H1 (cell line): ENCODE measurements around the gene CH25H. TPM values are rescaled to one million over a fixed set of nuclear protein-coding genes. Genes with fewer than 3 reads are reported as not detected.

Experiments used
- CTCF ChIA-PET: fragments of 300-600 bp; sonication (Branson Sonifier 250); formaldehyde crosslinking; loops from one replicate; lab custom pipeline; 2021; ENCODE audit not compliant: partially characterized antibody; lab: Charles Lee
- POLR2A ChIA-PET: fragments of 300-600 bp; sonication (Branson Sonifier 250); formaldehyde crosslinking; loops from one replicate; lab custom pipeline; 2021; ENCODE audit warnings: inconsistent platforms; ENCODE audit not compliant: partially characterized antibody; lab: Charles Lee
- DNase-seq, 2 experiments: peaks; one replicate each; pipeline versions ENCODE4 v3.0.0 to v3.0.0-alpha.2; 2010 to 2022; ENCODE audit warnings: low spot score in 2 of 2, low read depth in 1 of 2, mixed read lengths in 1 of 2
- FAIRE-seq: peaks from 2 replicates; lab custom pipeline; 2011; peaks lifted over from hg19 to GRCh38; lab: Jason Lieb, UNC
- H2AFZ ChIP-seq: 2 replicates; pipeline ENCODE4 v1.8.1; 2012; ENCODE audit warnings: low read length, inconsistent platforms
- H2AK5ac ChIP-seq: 2 replicates; pipeline ENCODE4 v1.6.1; 2013; ENCODE audit warnings: low read depth, low read length
- H2BK120ac ChIP-seq: replicated peaks from 2 replicates; pipeline ENCODE3; 2013; ENCODE audit warnings: low read depth, low read length, inconsistent platforms
- H2BK12ac ChIP-seq: 2 replicates; pipeline ENCODE4 v1.6.1; 2013; ENCODE audit warnings: low read depth, low read length
- H2BK15ac ChIP-seq: 2 replicates; pipeline ENCODE4 v1.6.1; 2013; ENCODE audit warnings: low read length
- H2BK20ac ChIP-seq: 2 replicates; pipeline ENCODE4 v1.6.1; 2013; ENCODE audit warnings: low read length
- H2BK5ac ChIP-seq: 2 replicates; pipeline ENCODE4 v1.6.1; 2013; ENCODE audit warnings: low read depth, low read length
- H3K14ac ChIP-seq: 2 replicates; pipeline ENCODE4 v1.6.1; 2013; ENCODE audit warnings: inconsistent platforms; ENCODE audit not compliant: insufficient read length
- H3K18ac ChIP-seq: 2 replicates; pipeline ENCODE4 v1.6.1; 2013; ENCODE audit warnings: low read length; ENCODE audit errors: extremely low read depth
- H3K23ac ChIP-seq: 2 replicates; pipeline ENCODE4 v1.6.1; 2013; ENCODE audit warnings: inconsistent platforms; ENCODE audit not compliant: insufficient read length
- H3K23me2 ChIP-seq: 2 replicates; pipeline ENCODE4 v1.6.1; 2013; ENCODE audit warnings: low read depth, low read length
- H3K27ac ChIP-seq: 2 replicates; pipeline ENCODE4 v1.6.1; 2011; ENCODE audit warnings: low read depth, low read length, inconsistent platforms
- H3K27me3 ChIP-seq, 4 experiments: replicated peaks in 1 of 4; 1 replicate in 1 of 4; 2 replicates in 3 of 4; pipeline versions ENCODE4 v1.6.1 to v1.8.1; 2011 to 2013; ENCODE audit warnings: low read length in 3 of 4, mild to moderate bottlenecking in 3 of 4, inconsistent platforms in 2 of 4, mixed read lengths in 2 of 4, moderate library complexity in 1 of 4; ENCODE audit not compliant: control insufficient read depth in 3 of 4, insufficient read depth in 3 of 4; ENCODE audit errors: extremely low read depth in 1 of 4
- H3K36me3 ChIP-seq, 4 experiments: 2 replicates each; pipeline versions ENCODE4 v1.6.1 to v1.8.1; 2011 to 2013; ENCODE audit warnings: mild to moderate bottlenecking in 4 of 4, low read length in 3 of 4, moderate library complexity in 2 of 4, control low read depth in 1 of 4, inconsistent platforms in 1 of 4; ENCODE audit not compliant: insufficient read depth in 4 of 4, control insufficient read depth in 2 of 4
- H3K4ac ChIP-seq: replicated peaks from 2 replicates; pipeline ENCODE3; 2013; ENCODE audit warnings: low read length, low read depth, mixed read lengths, inconsistent platforms; ENCODE audit not compliant: insufficient read length
- H3K4me1 ChIP-seq, 4 experiments: replicated peaks in 1 of 4; 1 replicate in 1 of 4; 2 replicates in 3 of 4; pipeline versions ENCODE4 v1.6.1 to v1.8.1; 2011 to 2013; ENCODE audit warnings: low read length in 3 of 4, inconsistent platforms in 2 of 4, mixed read lengths in 1 of 4; ENCODE audit not compliant: insufficient read depth in 4 of 4, control insufficient read depth in 3 of 4
- H3K4me2 ChIP-seq, 2 experiments: 2 replicates each; pipeline versions ENCODE4 v1.6.1 to v1.8.1; 2011 to 2013; ENCODE audit warnings: low read depth in 2 of 2, low read length in 2 of 2, control low read depth in 1 of 2, inconsistent platforms in 1 of 2, mild to moderate bottlenecking in 1 of 2; ENCODE audit not compliant: insufficient read depth in 1 of 2
- H3K4me3 ChIP-seq, 4 experiments: fragments of 200-600, 300-600 bp in 1 of 4; sonication (generic), shearing (Covaris generic), sonication (Bioruptor Twin) in 1 of 4; 2 replicates each; pipeline versions ENCODE4 v1.5.1 to v1.8.1; 2011 to 2016; ENCODE audit warnings: low read length in 4 of 4, low read depth in 3 of 4, control low read depth in 2 of 4, inconsistent platforms in 2 of 4, mild to moderate bottlenecking in 2 of 4, mixed read lengths in 1 of 4, moderate library complexity in 1 of 4; ENCODE audit not compliant: insufficient read depth in 2 of 4; ENCODE audit errors: extremely low read depth in 1 of 4
- H3K56ac ChIP-seq: replicated peaks from 2 replicates; pipeline ENCODE3; 2013; ENCODE audit warnings: low read depth, mild to moderate bottlenecking, mixed read lengths, low read length, inconsistent platforms; ENCODE audit not compliant: insufficient read length
- H3K79me1 ChIP-seq: 2 replicates; pipeline ENCODE4 v1.6.1; 2013; ENCODE audit warnings: low read depth, low read length, control low read depth
- H3K79me2 ChIP-seq, 2 experiments: 2 replicates each; pipeline versions ENCODE4 v1.6.1 to v1.8.1; 2012 to 2013; ENCODE audit warnings: low read length in 2 of 2, mild to moderate bottlenecking in 2 of 2, inconsistent platforms in 1 of 2; ENCODE audit not compliant: insufficient read depth in 2 of 2, control insufficient read depth in 1 of 2
- H3K9ac ChIP-seq, 4 experiments: replicated peaks in 1 of 4; 1 replicate in 1 of 4; 2 replicates in 3 of 4; pipeline versions ENCODE4 v1.6.1 to v1.8.1; 2011 to 2013; ENCODE audit warnings: low read depth in 3 of 4, low read length in 3 of 4, control low read depth in 2 of 4, mild to moderate bottlenecking in 2 of 4, moderate library complexity in 2 of 4, inconsistent platforms in 1 of 4; ENCODE audit errors: extremely low read depth in 1 of 4
- H3K9me3 ChIP-seq, 2 experiments: 2 replicates each; pipeline versions ENCODE4 v1.6.1 to v1.8.1; 2012 to 2013; ENCODE audit warnings: mild to moderate bottlenecking in 2 of 2, moderate library complexity in 2 of 2, control low read depth in 1 of 2, inconsistent platforms in 1 of 2, low read depth in 1 of 2, low read length in 1 of 2, mixed read lengths in 1 of 2; ENCODE audit not compliant: insufficient read depth in 2 of 2
- H4K20me1 ChIP-seq, 2 experiments: replicated peaks in 1 of 2; 2 replicates each; pipeline versions ENCODE3 to v1.8.1; 2011 to 2013; ENCODE audit warnings: inconsistent platforms in 2 of 2, low read length in 2 of 2, mild to moderate bottlenecking in 1 of 2; ENCODE audit not compliant: insufficient read depth in 2 of 2, control insufficient read depth in 1 of 2
- H4K5ac ChIP-seq: 2 replicates; pipeline ENCODE4 v1.6.1; 2013; ENCODE audit warnings: low read length, low read depth, mixed read lengths, inconsistent platforms; ENCODE audit not compliant: insufficient read length
- H4K8ac ChIP-seq: 2 replicates; pipeline ENCODE4 v1.8.0; 2013; ENCODE audit warnings: mild to moderate bottlenecking, moderate library complexity, low read length, inconsistent platforms; ENCODE audit not compliant: insufficient read depth; ENCODE audit errors: extremely low read depth
- H4K91ac ChIP-seq: replicated peaks from 2 replicates; pipeline ENCODE3; 2013; ENCODE audit warnings: low read length, mixed read lengths, inconsistent platforms; ENCODE audit not compliant: insufficient read length
- CBX5 ChIP-seq: fragments of 300-800, 300-1000 bp; sonication (generic); IDR thresholded peaks from 2 replicates; pipeline ENCODE4 v1.7.1; 2016; ENCODE audit warnings: antibody characterized with exemption, low read length, low read depth
- SUZ12 ChIP-seq: fragments of 200-600 bp; sonication (generic); IDR thresholded peaks from 2 replicates; pipeline ENCODE4 v1.6.1; 2012; ENCODE audit warnings: mild to moderate bottlenecking, inconsistent platforms, low read length, moderate library complexity, mixed read lengths
- WGBS, 2 experiments: shearing (Covaris generic) in 1 of 2; methylation state at CpG; one replicate each; pipeline versions ENCODE4 v1.1.6 to v1.1.7; 2013 to 2015; ENCODE audit warnings: low lambda C conversion rate in 2 of 2, mixed read lengths in 2 of 2, inconsistent platforms in 1 of 2, low coverage in 1 of 2, missing lambda C conversion rate in 1 of 2; ENCODE audit not compliant: insufficient replicate concordance in 2 of 2, insufficient coverage in 1 of 2, insufficient read length in 1 of 2; ENCODE audit errors: extremely low coverage in 1 of 2, missing lambda C conversion rate in 1 of 2; 5-methylcytosine and 5-hydroxymethylcytosine counted together
- polyA plus RNA-seq, 7 experiments: library from polyadenylated mRNA; depleted of rRNA in 3 of 7; stranded (reverse) in 5 of 7; unstranded in 2 of 7; fragments of >200 nt in 5 of 7; fragments of 200-250 nt in 2 of 7; gene quantifications; 1 replicate in 5 of 7; 2 replicates in 1 of 7; 4 replicates in 1 of 7; pipeline versions ENCODE4 v1.2.1 to v1.2.3, GENCODE V29; 2011 to 2013; ENCODE audit warnings: missing spikeins in 2 of 7, mixed read lengths in 2 of 7
- total RNA-seq: library from RNA; stranded (reverse); fragmentation: NEBNext Ultra II Directional; extraction: Animal tissue kit (Norgen Biotek cat#: 25700); gene quantifications from 2 replicates; pipeline ENCODE4 v1.2.1, GENCODE V29; 2021

Gene CH25H
- total and polyA plus RNA-seq, 2 of the 8 experiments (the other 6 are each of a cell fraction or from before 2014, with no cell fraction given) = 0.56 to 1.3 TPM

DNA sequence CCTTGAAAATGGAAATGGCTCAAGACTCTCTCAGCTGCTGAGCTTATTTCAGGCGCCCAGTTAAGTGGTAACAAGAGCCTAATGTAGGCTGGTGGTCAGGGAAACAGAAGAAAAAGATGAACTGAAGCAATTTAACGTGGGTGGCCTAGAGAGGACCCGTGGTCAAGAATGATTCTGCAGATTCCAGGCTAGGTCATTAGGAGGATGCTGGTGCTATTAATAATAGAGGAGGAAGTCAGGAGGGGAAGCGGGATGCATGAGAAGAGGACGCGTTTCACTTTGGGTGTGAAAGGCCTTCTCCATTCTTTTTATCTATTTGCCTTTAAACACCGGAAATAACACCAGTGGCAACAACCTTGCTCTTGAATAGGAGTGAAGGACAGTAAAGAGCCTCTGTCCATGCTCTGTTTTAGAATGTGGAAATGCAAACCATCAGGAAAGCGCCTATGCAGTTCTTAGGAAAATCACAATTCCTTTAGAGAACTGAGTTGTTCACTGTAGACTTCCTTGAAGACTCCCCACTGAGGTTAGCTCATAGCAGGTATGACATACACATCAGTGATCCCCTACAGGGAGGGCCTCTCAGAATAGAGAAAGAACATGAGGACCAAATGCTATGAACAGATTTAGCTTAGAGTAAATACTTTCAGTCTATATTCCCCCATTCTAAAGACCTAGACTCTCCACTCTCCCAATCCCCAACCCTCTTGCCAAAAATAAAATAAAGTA is 35.9 kb upstream of the CH25H start:
- no peaks in the 10 kb centered on the region for H3K27me3 ChIP-seq
- H3K23ac ChIP-seq = no peak overlapping the region
- H3K27ac ChIP-seq = no peak overlapping the region
- no peak overlapping the region for H2BK120ac ChIP-seq
- H3K79me2 ChIP-seq = no peaks in the 10 kb centered on the region
- no peaks in the 10 kb centered on the region; a peak in 1 of 8 replicates for H3K36me3 ChIP-seq
- H4K91ac ChIP-seq = no peak overlapping the region
- no peak overlapping the region for H2BK15ac ChIP-seq
- H3K18ac ChIP-seq = no peak overlapping the region
- H4K5ac ChIP-seq = no peak overlapping the region
- no peak overlapping the region for H2AK5ac ChIP-seq
- 62% methylated on average over 8 of the region's 8 CpGs; no CpG with 5 or more reads in 1 of the 2 experiments for WGBS, 2 experiments
- H2BK20ac ChIP-seq = no peak overlapping the region
- no peaks in the 10 kb centered on the region for H3K23me2 ChIP-seq
- H2BK12ac ChIP-seq = no peak overlapping the region
- ChIA-PET CTCF (interaction anchor here (1.1 to 3.0 kb wide), 6 partner anchors 9 to 126 kb away, joined by 3 to 29 read pairs (median 4); partner anchors contain the start of gene LIPA), POLR2A (no interaction called here)
- no peak overlapping the region for H3K14ac ChIP-seq
- H4K8ac ChIP-seq = no peak overlapping the region
- no peak overlapping the region for H3K4me3 ChIP-seq
- DNase-seq (no peak), FAIRE-seq (no peak)
- TF ChIP-seq SUZ12 = no peak
- no peak for TF ChIP-seq CBX5
- H3K4ac ChIP-seq = no peak overlapping the region
- H2BK5ac ChIP-seq = peak overlapping the region; percentile 9; the same call in 1 of the 2 replicates
- H4K20me1 ChIP-seq = no peaks in the 10 kb centered on the region
- H3K9ac ChIP-seq = no peak overlapping the region
- peaks cover 3 to 16% (median 10%) of the 10 kb centered on the region in 4 experiments; a peak in 5 of 7 replicates for H3K4me1 ChIP-seq
- H3K4me2 ChIP-seq = peak overlapping the region in 1 of 2 experiments; percentile 22; a peak in 1 of 4 replicates
- no peaks in the 10 kb centered on the region for H3K9me3 ChIP-seq
- H3K56ac ChIP-seq = no peak overlapping the region
- H3K79me1 ChIP-seq = no peaks in the 10 kb centered on the region
- no peak overlapping the region for H2AFZ ChIP-seq
